ENCODE results near the gene HERC3.

DNA sequence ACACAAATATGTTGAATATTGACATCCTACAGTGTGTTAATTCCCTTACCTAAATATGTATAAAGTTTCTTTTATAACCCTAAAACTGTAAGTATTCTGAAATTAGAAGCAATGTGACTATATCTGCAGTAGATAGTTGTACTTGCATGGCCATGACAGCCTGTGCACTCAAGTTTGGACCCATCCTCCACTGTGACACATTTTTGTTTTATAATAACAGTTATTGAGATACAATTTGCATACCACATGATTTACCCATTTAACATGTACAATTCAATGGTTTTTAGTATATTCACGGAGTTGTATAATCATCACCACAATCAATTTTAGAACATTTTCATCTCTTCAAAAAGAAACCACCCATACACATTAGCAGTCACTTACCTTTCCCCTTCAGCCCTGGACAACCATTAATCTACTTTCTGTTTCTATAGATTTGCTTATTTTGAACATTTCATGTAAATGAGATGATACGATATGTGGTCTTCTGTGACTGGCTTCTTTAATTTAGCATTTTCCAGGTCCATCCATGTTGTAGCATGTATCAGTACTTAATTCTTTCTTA is 29.6 kb downstream of the HERC3 start:
- TF ChIP-seq, protein P1, sequence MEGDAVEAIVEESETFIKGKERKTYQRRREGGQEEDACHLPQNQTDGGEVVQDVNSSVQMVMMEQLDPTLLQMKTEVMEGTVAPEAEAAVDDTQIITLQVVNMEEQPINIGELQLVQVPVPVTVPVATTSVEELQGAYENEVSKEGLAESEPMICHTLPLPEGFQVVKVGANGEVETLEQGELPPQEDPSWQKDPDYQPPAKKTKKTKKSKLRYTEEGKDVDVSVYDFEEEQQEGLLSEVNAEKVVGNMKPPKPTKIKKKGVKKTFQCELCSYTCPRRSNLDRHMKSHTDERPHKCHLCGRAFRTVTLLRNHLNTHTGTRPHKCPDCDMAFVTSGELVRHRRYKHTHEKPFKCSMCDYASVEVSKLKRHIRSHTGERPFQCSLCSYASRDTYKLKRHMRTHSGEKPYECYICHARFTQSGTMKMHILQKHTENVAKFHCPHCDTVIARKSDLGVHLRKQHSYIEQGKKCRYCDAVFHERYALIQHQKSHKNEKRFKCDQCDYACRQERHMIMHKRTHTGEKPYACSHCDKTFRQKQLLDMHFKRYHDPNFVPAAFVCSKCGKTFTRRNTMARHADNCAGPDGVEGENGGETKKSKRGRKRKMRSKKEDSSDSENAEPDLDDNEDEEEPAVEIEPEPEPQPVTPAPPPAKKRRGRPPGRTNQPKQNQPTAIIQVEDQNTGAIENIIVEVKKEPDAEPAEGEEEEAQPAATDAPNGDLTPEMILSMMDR (IDR thresholded peaks at IDR 0.05): no peak
- no peak for TF ChIP-seq POLR2AphosphoS5 (IDR thresholded peaks at IDR 0.05)
- no peak for TF ChIP-seq POLR2A (IDR thresholded peaks at IDR 0.05)
- TF ChIP-seq EP300 (IDR thresholded peaks at IDR 0.05): no peak

Measured in gastroesophageal sphincter (tissue), 3 donors.